ENCODE measurements around the gene CDKAL1.
"Not testable (repeated sequence)": the region's sequence is repeated elsewhere in the genome, so short reads cannot be mapped to it uniquely, and the experiment has no call there.

The CDKAL1 gene

GRCh38 chr6:20744911-20745557 is 210.8 kb downstream of the CDKAL1 start:
- no peak for DNase-seq (ENCODE audit: low spot score)

GRCh38 chr6:20746024-20746423 is 211.8 kb downstream of the CDKAL1 start:
- DNase-seq (ENCODE audit: low spot score), result no peak

GRCh38 chr6:20746805-20747558 is 212.7 kb downstream of the CDKAL1 start:
- DNase-seq (ENCODE audit: low spot score), result no peak

GRCh38 chr6:20747991-20748390 is 213.7 kb downstream of the CDKAL1 start:
- DNase-seq (ENCODE audit: low spot score), result no peak

GRCh38 chr6:20751293-20751935 is 217.2 kb downstream of the CDKAL1 start:
- no peak for DNase-seq (ENCODE audit: low spot score)

GRCh38 chr6:20755631-20756030 is 221.4 kb downstream of the CDKAL1 start:
- no peak for DNase-seq (ENCODE audit: low spot score)

- DNase-seq (ENCODE audit: low spot score), result not testable (repeated sequence)
Observed at GRCh38 chr6:20756584-20757147, 222.4 kb downstream of the CDKAL1 start.

- no peak for DNase-seq (ENCODE audit: low spot score)
Observed at GRCh38 chr6:20757761-20758160, 223.5 kb downstream of the CDKAL1 start.

GRCh38 chr6:20763296-20763695 is 229.0 kb downstream of the CDKAL1 start:
- DNase-seq (ENCODE audit: low spot score), result no peak

- no peak for DNase-seq (ENCODE audit: low spot score)
Observed at GRCh38 chr6:20769631-20770030, 235.4 kb downstream of the CDKAL1 start.

GRCh38 chr6:20770773-20771172 is 236.5 kb downstream of the CDKAL1 start:
- DNase-seq (ENCODE audit: low spot score), result no peak

- DNase-seq (ENCODE audit: low spot score), result no peak
Observed at GRCh38 chr6:20771409-20771808, 237.2 kb downstream of the CDKAL1 start.

GRCh38 chr6:20773822-20774221 is 239.6 kb downstream of the CDKAL1 start:
- DNase-seq (ENCODE audit: low spot score), result no peak

- DNase-seq (ENCODE audit: low spot score), result no peak
Observed at GRCh38 chr6:20775981-20776380, 241.7 kb downstream of the CDKAL1 start.

- no peak for DNase-seq (ENCODE audit: low spot score)
Observed at GRCh38 chr6:20777801-20778200, 243.5 kb downstream of the CDKAL1 start.

GRCh38 chr6:20778459-20778858 is 244.2 kb downstream of the CDKAL1 start:
- no peak for DNase-seq (ENCODE audit: low spot score)

- no peak for DNase-seq (ENCODE audit: low spot score)
Observed at GRCh38 chr6:20778912-20779311, 244.7 kb downstream of the CDKAL1 start.

GRCh38 chr6:20789162-20789561 is 254.9 kb downstream of the CDKAL1 start:
- DNase-seq (ENCODE audit: low spot score), result no peak

- no peak for DNase-seq (ENCODE audit: low spot score)
Observed at GRCh38 chr6:20790032-20790791, 256.0 kb downstream of the CDKAL1 start.

GRCh38 chr6:20791074-20791473 is 256.8 kb downstream of the CDKAL1 start:
- DNase-seq (ENCODE audit: low spot score), result no peak

GRCh38 chr6:20791944-20792343 is 257.7 kb downstream of the CDKAL1 start:
- no peak for DNase-seq (ENCODE audit: low spot score)

- DNase-seq (ENCODE audit: low spot score), result no peak
Observed at GRCh38 chr6:20793174-20793573, 258.9 kb downstream of the CDKAL1 start.
